SK-N-SH (cell line): ENCODE measurements around the gene PCSK5. TPM values are rescaled to one million over a fixed set of nuclear protein-coding genes. Genes with fewer than 3 reads are reported as not detected.

ENCODE experiments used
- CTCF ChIA-PET: fragments of 300-600, 350-600 bp; formaldehyde crosslinking; extraction: SDS; loops from one replicate; lab custom pipeline; 2021; lab: Yijun Ruan, JAX
- POLR2A ChIA-PET: fragments of 350-600 bp; sonication (Branson Sonifier 250); formaldehyde crosslinking; extraction: SDS; loops from one replicate; lab custom pipeline; 2020; ENCODE audit warnings: antibody characterized with exemption, inconsistent platforms; lab: Yijun Ruan, JAX
- DNase-seq: peaks from one replicate; pipeline ENCODE4 v3.0.0; 2012
- H2AFZ ChIP-seq: fragments of 200-600 bp; sonication (generic); 2 replicates; pipeline ENCODE4 v1.8.1; 2016; ENCODE audit warnings: antibody characterized with exemption, mild to moderate bottlenecking, low read depth
- H3F3A ChIP-seq: fragments of 200-600 bp; sonication (generic); replicated peaks from 2 replicates; pipeline ENCODE3; 2016; ENCODE audit warnings: antibody characterized with exemption, mild to moderate bottlenecking; ENCODE audit not compliant: insufficient read depth
- H3K27ac ChIP-seq, 2 experiments: fragments of 200-500 bp in 1 of 2; fragments of 200-600 bp in 1 of 2; sonication (Bioruptor generic) in 1 of 2; sonication (generic), shearing (Covaris generic) in 1 of 2; 2 replicates each; pipeline versions ENCODE4 v1.5.1 to v1.6.1; 2014 to 2016; ENCODE audit warnings: low read depth in 2 of 2, inconsistent platforms in 1 of 2, low read length in 1 of 2, mild to moderate bottlenecking in 1 of 2, mixed read lengths in 1 of 2
- H3K27me3 ChIP-seq: fragments of 200-600 bp; sonication (generic), shearing (Covaris generic); 2 replicates; pipeline ENCODE4 v1.6.1; 2016; ENCODE audit warnings: mixed run types; ENCODE audit not compliant: insufficient read depth
- H3K36me3 ChIP-seq, 2 experiments: fragments of 200-500 bp in 1 of 2; fragments of 200-600 bp in 1 of 2; sonication (Bioruptor generic) in 1 of 2; sonication (generic) in 1 of 2; replicated peaks in 1 of 2; 2 replicates each; pipeline versions ENCODE3 to v1.5.1; 2014 to 2016; ENCODE audit warnings: low read length in 1 of 2, mild to moderate bottlenecking in 1 of 2; ENCODE audit not compliant: insufficient read depth in 2 of 2, control insufficient read depth in 1 of 2
- H3K4me1 ChIP-seq, 2 experiments: fragments of 200-500 bp in 1 of 2; fragments of 200-600 bp in 1 of 2; sonication (Bioruptor generic) in 1 of 2; sonication (generic), shearing (Covaris generic) in 1 of 2; 2 replicates each; pipeline versions ENCODE4 v1.5.1 to v1.6.1; 2014 to 2016; ENCODE audit warnings: low read depth in 1 of 2, low read length in 1 of 2, mixed run types in 1 of 2; ENCODE audit not compliant: insufficient read depth in 2 of 2, control insufficient read depth in 1 of 2
- H3K4me2 ChIP-seq: fragments of 200-600 bp; sonication (generic), shearing (Covaris generic); 2 replicates; pipeline ENCODE4 v1.6.1; 2017; ENCODE audit warnings: mixed run types
- H3K4me3 ChIP-seq, 2 experiments: fragments of 200-500 bp in 1 of 2; fragments of 200-600 bp in 1 of 2; sonication (Bioruptor generic) in 1 of 2; sonication (generic), shearing (Covaris generic) in 1 of 2; 2 replicates each; pipeline versions ENCODE4 v1.5.1 to v1.8.1; 2014 to 2016; ENCODE audit warnings: low read depth in 2 of 2, inconsistent platforms in 1 of 2, low read length in 1 of 2, mild to moderate bottlenecking in 1 of 2, mixed read lengths in 1 of 2, moderate library complexity in 1 of 2
- H3K79me2 ChIP-seq: fragments of 200-600 bp; sonication (generic); 2 replicates; pipeline ENCODE4 v1.8.1; 2017; ENCODE audit warnings: mild to moderate bottlenecking; ENCODE audit not compliant: insufficient read depth
- H3K9ac ChIP-seq: fragments of 200-600 bp; sonication (generic); 2 replicates; pipeline ENCODE4 v1.6.1; 2017; ENCODE audit warnings: mixed run types
- H3K9me2 ChIP-seq: fragments of 200-600 bp; sonication (generic); 2 replicates; pipeline ENCODE4 v1.6.1; 2017; ENCODE audit warnings: mixed run types
- H3K9me3 ChIP-seq: fragments of 200-600 bp; sonication (generic); 2 replicates; pipeline ENCODE4 v1.6.1; 2017; ENCODE audit warnings: mixed run types, mild to moderate bottlenecking, moderate library complexity
- H4K20me1 ChIP-seq: fragments of 200-600 bp; sonication (generic); 2 replicates; pipeline ENCODE4 v1.6.1; 2017; ENCODE audit warnings: mild to moderate bottlenecking, mixed run types; ENCODE audit not compliant: insufficient read depth
- CHD2 ChIP-seq: fragments of 150-350 bp; IDR thresholded peaks from 2 replicates; pipeline ENCODE4 v1.6.1; 2018; ENCODE audit warnings: low read length; ENCODE audit not compliant: partially characterized antibody
- CTCF ChIP-seq: fragments of 200-600 bp; sonication (generic); IDR thresholded peaks from 2 replicates; pipeline ENCODE4 v1.6.1; 2017; ENCODE audit warnings: antibody characterized with exemption, mild to moderate bottlenecking, moderate library complexity
- ELF1 ChIP-seq: IDR thresholded peaks from 2 replicates; pipeline ENCODE4 v1.4.0; 2012
- EZH2phosphoT487 ChIP-seq: fragments of 200-600 bp; sonication (generic); IDR thresholded peaks from 2 replicates; pipeline ENCODE4 v1.6.1; 2017; ENCODE audit warnings: low read depth, mixed run types, mild to moderate bottlenecking, antibody characterized with exemption, moderate library complexity, borderline replicate concordance
- FOSL2 ChIP-seq: IDR thresholded peaks from 2 replicates; pipeline ENCODE4 v1.4.0; 2012; ENCODE audit warnings: low read depth, mild to moderate bottlenecking, moderate library complexity, borderline replicate concordance
- GABPA ChIP-seq: IDR thresholded peaks from 2 replicates; pipeline ENCODE4 v1.4.0; 2012; ENCODE audit warnings: low read depth, mild to moderate bottlenecking
- MAX ChIP-seq: IDR thresholded peaks from 2 replicates; pipeline ENCODE4 v1.4.0; 2012; ENCODE audit warnings: low read depth
- MXI1 ChIP-seq: IDR thresholded peaks from 2 replicates; pipeline ENCODE4 v1.6.1; 2012; ENCODE audit warnings: mild to moderate bottlenecking, low read depth, low read length, improper control_type of control experiment
- NFIC ChIP-seq: IDR thresholded peaks from 2 replicates; pipeline ENCODE4 v1.4.0; 2012; ENCODE audit warnings: borderline replicate concordance
- RAD21 ChIP-seq: IDR thresholded peaks from 2 replicates; pipeline ENCODE4 v1.6.1; 2012; ENCODE audit warnings: mild to moderate bottlenecking, low read length
- RFX5 ChIP-seq: IDR thresholded peaks from 2 replicates; pipeline ENCODE4 v1.6.1; 2012; ENCODE audit warnings: mild to moderate bottlenecking, improper control_type of control experiment, low read length
- RXRA ChIP-seq: IDR thresholded peaks from 2 replicates; pipeline ENCODE4 v1.4.0; 2012; ENCODE audit warnings: low read depth, mild to moderate bottlenecking, borderline replicate concordance
- TAF1 ChIP-seq: IDR thresholded peaks from 2 replicates; pipeline ENCODE4 v1.6.1; 2012; ENCODE audit warnings: low read depth, mild to moderate bottlenecking, low read length, moderate library complexity, borderline replicate concordance
- USF1 ChIP-seq: IDR thresholded peaks from 2 replicates; pipeline ENCODE4 v1.4.0; 2012; ENCODE audit warnings: low read depth, borderline replicate concordance
- USF2 ChIP-seq: fragments of 150-350 bp; IDR thresholded peaks from 2 replicates; pipeline ENCODE4 v1.6.1; 2017; ENCODE audit warnings: antibody characterized with exemption, low read length, low read depth, borderline replicate concordance
- YY1 ChIP-seq: IDR thresholded peaks from 2 replicates; pipeline ENCODE4 v1.4.0; 2012; ENCODE audit warnings: low read depth, mild to moderate bottlenecking
- ZBTB33 ChIP-seq: IDR thresholded peaks from 2 replicates; pipeline ENCODE4 v1.4.0; 2012; ENCODE audit warnings: low read depth, borderline replicate concordance
- WGBS: methylation state at CpG from one replicate; pipeline ENCODE4 v1.1.6; 2017; ENCODE audit warnings: low lambda C conversion rate; 5-methylcytosine and 5-hydroxymethylcytosine counted together
- polyA plus RNA-seq, 3 experiments: library from polyadenylated mRNA; depleted of rRNA; stranded (reverse); fragments of >200 nt; gene quantifications; 2 replicates each; pipeline ENCODE4 v1.2.3, GENCODE V29; 2012

Gene PCSK5
- polyA plus RNA-seq, 1 of the 3 experiments (the other 2 are of a cell fraction): 0.08 TPM

GRCh38 chr9:75847085-75847484, 43.4 kb upstream of the PCSK5 start:
- TF ChIP-seq ELF1 (no peak), FOSL2 (no peak), EZH2phosphoT487 (no peak), YY1 (no peak), ZBTB33 (no peak), RFX5 (no peak), GABPA (no peak), USF1 (no peak), CTCF (no peak), RAD21 (no peak), RXRA (no peak), CHD2 (no peak), TAF1 (no peak), MAX (no peak), USF2 (no peak), NFIC (no peak), MXI1 (no peak)
- no peaks in the 10 kb centered on the region for H4K20me1 ChIP-seq
- H3K4me2 ChIP-seq: no peak overlapping the region
- ChIA-PET POLR2A (no interaction called here), CTCF (no interaction called here)
- no peaks in the 10 kb centered on the region for H3F3A ChIP-seq
- H3K9ac ChIP-seq: no peak overlapping the region
- no peak for DNase-seq
- no peaks in the 10 kb centered on the region for H3K79me2 ChIP-seq
- no peak overlapping the region for H2AFZ ChIP-seq
- H3K9me3 ChIP-seq: no peaks in the 10 kb centered on the region
- no peaks in the 10 kb centered on the region for H3K4me1 ChIP-seq
- no peak overlapping the region for H3K4me3 ChIP-seq
- no peaks in the 10 kb centered on the region for H3K27me3 ChIP-seq
- H3K9me2 ChIP-seq: no peaks in the 10 kb centered on the region
- no peaks in the 10 kb centered on the region for H3K36me3 ChIP-seq
- H3K27ac ChIP-seq: no peak overlapping the region
- 23% methylated on average over 1 of the region's 1 CpG for WGBS
